Esophagus mucosa (tissue), 1 donor: ENCODE results near the gene SHBG. TPM values are rescaled to one million over a fixed set of nuclear protein-coding genes. Genes with fewer than 3 reads are reported as not detected.
"Not testable (repeated sequence)": the region's sequence is repeated elsewhere in the genome, so short reads cannot be mapped to it uniquely, and the experiment has no call there.

Experiments
- ATAC-seq: fragments of 200-7000 bp; cut with Tn5 transposase; one replicate; pipeline ENCODE4 v1.9.1; 2020
- total RNA-seq: library from RNA; stranded (reverse); gene quantifications from one replicate; pipeline ENCODE4 v1.2.4, GENCODE V29; 2023
- donor health status: DM: yes; HTN: yes; CAD: no.

The SHBG gene, protein sequence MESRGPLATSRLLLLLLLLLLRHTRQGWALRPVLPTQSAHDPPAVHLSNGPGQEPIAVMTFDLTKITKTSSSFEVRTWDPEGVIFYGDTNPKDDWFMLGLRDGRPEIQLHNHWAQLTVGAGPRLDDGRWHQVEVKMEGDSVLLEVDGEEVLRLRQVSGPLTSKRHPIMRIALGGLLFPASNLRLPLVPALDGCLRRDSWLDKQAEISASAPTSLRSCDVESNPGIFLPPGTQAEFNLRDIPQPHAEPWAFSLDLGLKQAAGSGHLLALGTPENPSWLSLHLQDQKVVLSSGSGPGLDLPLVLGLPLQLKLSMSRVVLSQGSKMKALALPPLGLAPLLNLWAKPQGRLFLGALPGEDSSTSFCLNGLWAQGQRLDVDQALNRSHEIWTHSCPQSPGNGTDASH
- total RNA-seq: 0.48 TPM

DNA sequence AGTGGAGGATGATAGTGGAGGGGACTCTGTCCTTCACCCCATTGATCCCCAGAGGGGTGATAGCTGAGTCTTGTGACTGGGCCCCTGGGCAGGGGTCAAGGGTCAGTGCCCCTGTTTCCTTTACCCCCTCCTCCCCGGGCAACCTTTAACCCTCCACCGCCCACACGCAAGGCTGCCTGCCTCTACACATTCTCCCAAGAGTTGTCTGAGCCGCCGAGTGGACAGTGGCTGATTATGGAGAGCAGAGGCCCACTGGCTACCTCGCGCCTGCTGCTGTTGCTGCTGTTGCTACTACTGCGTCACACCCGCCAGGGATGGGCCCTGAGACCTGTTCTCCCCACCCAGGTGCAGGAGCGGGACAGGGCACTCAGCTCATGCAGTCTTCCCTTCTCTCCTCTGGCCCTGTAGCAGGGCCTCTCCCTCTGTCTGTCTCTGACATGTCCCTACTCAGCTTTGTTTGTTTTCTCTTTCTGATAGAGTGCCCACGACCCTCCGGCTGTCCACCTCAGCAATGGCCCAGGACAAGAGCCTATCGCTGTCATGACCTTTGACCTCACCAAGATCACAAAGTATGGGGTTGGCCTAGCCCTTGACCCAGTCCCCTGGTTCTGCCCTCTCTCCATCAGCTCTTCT is at the start of gene SHBG:
SHBG (plus strand) TSS at position 197 of the 633 bp plus-strand sequence; CDS start at position 235, 38 bp downstream.
- ATAC-seq: no peak

DNA sequence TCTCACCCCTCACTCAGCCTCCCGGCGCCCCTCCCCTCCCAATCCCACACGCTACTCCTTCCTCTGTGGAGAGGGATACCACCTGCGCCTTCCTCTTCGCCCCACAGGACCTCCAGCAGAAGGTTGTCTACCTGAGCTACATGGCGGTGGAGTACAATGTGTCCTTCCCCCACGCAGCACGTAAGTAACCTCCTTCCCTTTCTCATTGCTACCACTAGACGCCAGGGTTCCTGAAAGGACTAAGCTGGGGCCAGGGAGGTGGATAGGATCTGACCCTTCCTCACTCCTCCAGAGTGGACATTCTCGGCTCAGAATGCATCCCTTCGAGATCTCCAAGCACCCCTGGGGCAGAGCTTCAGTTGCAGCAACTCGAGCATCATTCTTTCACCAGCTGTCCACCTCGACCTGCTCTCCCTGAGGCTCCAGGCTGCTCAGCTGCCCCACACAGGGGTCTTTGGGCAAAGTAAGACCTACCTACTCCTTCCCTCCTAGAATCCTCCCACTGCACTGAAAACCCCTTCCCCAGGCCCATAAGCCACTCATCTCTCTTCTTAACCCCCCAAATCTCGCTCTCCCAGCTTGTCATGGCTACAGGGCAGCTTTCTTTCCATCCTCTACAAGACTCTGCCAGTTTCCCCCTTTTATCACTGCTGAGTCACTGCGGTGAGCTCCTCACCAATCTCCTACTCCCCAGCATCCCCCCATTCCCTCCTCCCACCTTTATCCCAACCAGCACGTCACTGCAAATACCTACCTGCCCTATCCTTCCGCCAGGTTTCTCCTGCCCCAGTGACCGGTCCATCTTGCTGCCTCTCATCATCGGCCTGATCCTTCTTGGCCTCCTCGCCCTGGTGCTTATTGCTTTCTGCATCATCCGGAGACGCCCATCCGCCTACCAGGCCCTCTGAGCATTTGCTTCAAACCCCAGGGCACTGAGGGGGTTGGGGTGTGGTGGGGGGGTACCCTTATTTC is 49.0 kb upstream of the SHBG start:
- no peak for ATAC-seq

DNA sequence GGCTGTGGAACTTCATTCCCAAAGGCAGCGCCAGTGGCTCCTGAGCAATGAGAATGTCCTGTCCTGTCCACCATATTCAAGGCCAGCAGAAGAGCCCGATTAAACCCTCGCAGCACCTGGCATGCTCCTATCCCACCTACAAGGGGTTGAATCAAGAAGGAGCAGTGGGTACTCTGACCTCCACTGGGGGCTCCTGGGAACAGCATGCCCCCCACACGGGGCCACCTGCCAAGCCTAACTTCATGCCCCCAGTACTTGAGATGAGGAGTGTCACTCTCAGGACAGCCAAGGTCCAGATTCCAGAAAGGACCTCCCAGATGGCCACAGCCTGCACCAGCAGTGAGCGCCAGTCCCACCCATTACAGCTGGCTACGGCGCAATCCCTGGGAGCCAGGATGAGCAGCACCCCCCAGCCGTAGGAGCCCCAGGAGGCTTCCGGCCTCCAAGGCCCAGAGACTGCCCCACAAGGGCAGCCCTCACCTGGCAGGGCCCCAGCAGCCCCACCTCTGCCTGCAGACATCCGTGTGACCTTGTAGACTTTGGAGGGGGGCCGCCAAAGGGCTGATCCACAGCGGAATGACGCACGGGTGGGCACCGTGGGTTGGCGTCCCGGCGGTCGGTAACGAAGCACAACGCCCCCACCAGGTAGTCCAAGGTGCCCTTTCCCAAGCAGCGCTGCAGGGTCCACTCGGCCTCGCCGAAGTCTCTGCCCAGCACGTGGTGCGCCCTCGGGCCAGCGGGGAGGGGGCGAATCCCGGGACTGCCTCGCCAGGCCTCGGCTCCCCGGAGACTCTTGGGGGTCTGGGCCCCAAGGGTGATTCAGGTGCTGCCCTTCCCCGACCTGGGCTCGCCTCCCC is 47.3 kb upstream of the SHBG start:
- ATAC-seq: no peak

DNA sequence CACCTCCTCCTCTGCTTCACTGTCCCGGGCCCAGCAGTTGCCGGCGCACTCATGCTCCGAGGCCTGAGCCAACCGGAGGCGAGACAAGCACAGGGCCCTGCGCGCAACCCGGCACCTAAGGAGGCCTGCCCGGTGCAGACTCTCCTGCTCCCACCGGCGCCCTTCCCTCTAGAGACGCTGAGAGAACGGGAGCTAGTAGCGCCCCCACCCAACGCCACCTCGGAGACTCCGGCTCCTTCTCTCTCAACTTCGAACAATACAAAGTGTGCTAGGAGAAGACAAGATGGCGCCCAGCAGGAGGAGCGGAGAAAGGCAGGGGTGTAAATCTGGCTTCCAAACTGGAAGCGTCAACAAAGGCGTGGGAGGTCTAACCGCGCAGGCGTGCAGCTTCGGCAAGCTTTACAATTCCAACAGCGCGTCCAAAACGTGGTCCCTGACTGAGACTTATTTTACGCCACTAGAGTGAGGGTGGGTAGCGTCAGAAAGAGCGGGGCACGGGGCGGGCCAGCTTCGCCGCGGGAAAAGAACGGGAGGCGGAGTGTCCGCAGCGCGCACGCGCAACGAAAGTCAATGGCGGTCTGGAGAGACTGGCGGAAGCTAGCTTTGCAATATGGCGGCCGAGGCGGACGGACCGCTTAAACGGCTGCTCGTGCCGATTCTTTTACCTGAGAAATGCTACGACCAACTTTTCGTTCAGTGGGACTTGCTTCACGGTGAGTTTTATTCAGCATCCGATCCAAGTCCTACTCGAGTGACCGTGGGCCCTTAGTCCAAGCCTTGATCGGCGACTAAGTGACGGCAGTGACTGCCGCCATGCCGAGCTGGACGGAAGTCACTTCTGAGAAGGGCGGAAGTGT is 46.5 kb upstream of the SHBG start, which contains the start of gene MPDU1:
MPDU1 (plus strand) TSS at position 600 of the 857 bp plus-strand sequence; CDS start at position 611, 11 bp downstream.
- peak; percentile 52 for ATAC-seq

DNA sequence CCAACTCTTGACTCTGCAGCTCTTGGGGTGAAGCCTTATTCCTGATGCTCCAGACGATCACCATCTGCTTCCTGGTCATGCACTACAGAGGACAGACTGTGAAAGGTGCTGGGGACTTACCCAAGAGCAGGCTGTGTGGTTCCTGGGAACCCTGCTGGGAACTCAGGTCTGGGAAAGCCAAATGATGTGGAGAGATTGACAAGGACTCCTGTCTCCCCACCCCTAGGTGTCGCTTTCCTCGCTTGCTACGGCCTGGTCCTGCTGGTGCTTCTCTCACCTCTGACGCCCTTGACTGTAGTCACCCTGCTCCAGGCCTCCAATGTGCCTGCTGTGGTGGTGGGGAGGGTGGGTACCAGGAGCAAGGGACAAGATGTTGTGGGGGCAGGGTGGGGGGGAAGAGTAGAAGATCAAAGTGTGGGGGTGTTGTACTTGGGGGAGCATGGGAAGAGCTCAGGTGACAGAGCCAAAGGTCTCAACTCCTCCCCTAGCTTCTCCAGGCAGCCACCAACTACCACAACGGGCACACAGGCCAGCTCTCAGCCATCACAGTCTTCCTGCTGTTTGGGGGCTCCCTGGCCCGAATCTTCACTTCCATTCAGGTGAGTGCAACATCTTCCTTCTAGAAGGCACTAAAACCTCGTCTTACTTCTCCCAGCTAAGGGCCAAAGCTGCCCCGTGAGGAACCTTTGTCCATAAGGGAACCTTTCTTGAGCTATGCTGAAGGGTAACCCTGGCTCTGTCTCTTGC is 43.1 kb upstream of the SHBG start:
- ATAC-seq: peak; percentile 4

DNA sequence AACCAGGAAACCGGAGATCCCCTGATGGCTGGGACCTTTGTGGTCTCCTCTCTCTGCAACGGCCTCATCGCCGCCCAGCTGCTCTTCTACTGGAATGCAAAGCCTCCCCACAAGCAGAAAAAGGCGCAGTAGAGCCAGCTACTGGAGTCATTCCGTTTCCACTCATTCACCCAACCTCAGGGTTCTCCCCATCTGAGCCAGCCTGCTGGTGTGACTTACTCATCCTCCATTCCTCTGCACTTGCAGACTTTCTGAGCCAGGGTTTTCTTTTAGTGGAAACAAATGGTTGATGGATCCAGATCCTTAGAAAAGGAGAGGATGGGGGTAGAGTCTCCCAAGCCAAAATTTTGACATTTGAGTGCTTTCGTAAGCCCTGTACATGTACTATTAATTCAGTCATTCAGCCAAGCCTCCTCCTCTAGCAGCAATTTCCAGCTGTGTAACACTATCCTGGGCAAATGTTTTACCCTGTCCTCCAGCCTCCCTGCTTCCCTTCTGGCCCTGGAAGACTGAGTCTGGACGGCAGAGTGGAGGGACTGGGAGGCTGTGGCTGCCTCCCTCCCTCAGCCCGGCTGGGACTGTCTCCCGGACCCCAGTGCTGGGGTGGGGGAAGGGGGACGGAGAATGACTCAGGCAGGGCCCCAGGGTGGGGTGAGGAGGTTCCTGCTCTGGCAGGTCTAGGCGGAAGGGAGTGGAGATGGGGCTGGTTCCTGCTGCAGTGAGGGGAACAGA is 42.3 kb upstream of the SHBG start:
- ATAC-seq: peak; percentile 44

DNA sequence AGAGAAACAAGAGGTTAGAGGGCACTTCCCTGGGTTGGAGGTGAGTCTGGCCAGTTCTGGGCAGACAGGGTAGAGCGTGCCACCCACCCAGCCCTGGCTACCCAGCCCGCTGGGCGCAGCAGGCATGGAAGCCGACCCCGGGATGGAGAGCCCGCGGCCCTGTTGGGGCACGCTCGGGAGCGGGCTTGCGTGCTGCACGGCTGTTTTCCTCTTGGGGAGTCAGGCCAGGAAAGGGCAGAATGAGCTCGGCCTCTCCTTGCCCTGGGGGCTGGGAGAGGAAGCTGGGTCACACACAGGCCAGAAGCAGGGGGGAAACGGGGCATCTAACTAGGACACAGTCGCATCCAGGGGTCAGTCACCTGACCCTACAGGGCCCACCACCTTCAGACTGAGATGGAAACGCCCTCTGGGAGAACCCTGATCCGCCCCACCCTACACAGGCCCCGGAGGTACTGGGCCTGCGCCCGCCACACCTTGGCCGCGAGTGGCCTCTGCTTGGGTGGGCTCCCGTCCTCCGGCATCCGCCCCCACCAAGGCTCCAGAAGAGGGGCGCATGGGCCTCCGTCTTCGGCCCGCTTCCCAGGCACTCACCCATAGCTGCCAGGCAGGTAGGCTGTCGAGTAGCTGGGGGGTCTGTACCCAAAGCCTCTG is 41.3 kb upstream of the SHBG start:
- ATAC-seq: peak; percentile 32

DNA sequence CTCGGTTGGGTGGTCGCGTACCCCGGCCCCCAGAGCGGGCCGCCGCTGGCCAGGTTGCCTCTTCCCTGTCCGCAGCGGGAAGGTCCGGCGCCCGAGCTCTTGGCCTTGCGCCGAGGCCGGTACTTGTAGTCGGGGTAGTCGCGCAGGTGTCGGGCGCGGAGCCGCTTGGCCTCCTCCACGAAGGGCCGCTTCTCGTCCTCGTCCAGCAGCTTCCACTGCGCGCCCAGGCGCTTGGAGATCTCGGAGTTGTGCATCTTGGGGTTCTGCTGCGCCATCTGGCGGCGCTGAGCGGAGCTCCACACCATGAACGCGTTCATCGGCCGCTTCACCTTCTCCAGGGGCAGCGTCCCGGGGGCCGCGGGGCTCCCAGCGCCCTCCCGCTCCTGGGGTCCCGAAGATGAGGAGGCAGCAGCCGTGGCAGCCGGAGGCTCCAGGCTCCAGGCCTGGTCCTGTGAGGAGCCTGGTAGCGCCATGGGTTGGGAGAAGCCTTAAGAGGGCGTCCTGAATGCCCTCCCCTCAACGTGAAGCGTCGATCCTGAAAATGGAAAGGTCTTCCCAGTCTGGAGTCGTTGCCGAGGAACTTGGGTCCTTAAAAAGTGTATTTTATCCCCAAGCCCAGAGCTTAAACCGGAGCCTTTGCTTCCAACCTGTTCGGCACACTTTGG is 40.6 kb upstream of the SHBG start:
- peak; percentile 63 for ATAC-seq

DNA sequence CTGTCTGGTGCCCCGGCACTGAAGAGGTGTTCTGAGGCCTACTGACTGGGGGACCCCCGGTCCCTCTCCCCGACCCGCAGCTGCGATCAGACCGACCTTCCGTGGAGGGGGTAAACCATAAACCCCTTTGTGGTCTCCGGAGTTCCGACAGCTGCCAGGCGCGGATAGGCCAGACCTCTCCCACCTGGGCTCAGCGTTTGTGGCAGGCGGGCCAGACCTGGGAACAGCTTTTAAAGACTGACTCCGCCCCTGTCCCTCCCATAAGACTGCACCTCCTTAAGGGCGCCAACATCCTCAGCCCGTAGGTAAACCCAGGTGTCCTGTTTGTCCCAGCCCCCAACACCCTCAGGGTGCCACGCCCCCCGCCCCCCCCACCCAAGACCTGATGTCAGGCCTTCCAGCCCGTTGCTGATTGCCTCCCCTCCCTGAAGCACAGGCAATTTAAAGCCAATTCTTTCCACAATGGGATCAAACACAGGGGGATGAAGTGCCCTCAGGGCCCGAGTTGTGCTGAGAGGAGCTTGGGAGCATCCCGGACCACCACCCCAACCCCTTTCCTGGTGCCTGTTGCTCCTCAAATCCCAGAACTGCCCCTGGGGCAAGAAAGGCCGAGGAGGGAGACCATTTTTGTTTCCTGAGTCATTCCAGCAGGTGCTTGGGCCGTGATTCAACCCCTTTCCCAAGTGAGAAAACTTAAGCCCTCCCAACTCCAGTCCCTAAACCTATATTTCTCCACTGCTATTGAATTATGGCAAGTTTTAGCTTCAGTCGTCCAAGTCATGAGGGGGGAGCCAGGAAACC is 39.8 kb upstream of the SHBG start, which contains the start of gene SOX15:
SOX15 (minus strand) TSS at position 204 of the 801 bp plus-strand sequence. CDS start 418 bp downstream, outside the sequence.
- peak; percentile 71 for ATAC-seq

DNA sequence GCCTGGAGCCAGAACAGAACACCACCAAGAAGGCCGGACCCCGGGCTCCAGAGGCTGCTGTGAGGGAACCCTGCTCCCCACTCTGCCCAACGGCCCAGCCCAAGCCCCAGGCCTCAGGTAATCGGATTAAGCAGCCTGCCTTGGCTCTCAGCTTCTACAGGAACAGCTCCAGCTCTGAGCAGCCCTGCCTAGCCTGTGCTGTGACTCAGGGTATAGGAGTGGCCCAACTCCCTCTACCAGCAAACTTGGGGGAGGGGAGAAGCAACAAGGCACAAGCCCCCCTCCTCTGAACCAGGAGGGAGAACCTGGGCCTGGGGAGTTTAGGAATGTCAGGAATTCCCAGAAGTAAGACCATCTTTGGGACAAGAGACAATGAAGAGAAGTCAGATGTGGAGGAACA is 39.2 kb upstream of the SHBG start:
- peak; percentile 66 for ATAC-seq

DNA sequence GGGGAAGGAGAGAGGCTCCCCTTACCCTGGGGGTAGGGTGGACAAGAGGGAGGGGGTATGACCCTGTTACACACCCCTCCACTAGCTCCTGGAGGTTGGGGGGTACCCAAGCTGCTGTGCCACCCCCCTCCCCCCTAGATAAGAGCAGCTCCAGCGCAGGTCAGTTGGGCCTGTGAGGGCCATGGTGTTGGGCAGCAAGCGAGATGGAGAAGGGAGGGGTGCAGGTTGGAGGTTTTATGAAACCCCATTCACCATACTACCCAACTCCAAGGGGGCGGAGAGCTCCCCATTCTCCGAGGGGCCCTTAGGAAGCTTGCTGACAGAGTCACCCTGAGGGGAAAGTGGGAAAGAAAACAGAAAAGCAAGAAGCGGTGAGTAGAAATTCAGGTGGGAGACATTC is 38.3 kb upstream of the SHBG start:
- ATAC-seq: no peak

DNA sequence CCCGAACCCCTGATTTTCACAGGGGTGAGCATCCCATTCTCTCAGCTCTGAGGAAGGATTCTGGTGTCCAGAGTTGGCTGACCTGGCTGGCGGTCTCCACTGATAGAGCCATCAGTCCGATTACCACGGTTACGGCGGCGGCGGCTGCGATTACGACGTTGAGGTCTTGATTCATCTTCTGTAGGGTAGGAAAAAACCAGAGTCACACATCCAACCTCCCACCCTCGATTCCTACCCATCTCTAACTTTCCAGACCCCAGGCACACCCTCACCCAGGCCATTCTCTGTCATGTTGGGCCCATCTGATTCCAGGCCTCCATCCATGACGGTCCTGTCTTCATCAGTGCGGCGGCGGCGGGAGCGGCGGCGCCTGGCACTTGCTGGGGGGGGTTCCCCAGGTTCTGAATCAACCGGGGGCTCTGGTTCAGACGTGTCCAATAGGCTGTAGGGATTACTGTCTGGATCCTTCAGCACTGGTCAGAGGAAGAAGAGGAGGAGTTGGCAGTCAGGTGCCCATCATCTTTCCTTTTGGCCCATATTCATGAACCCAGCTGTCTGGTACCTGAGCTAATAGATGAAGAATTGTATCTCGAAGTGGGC is 37.4 kb upstream of the SHBG start:
- no peak for ATAC-seq

DNA sequence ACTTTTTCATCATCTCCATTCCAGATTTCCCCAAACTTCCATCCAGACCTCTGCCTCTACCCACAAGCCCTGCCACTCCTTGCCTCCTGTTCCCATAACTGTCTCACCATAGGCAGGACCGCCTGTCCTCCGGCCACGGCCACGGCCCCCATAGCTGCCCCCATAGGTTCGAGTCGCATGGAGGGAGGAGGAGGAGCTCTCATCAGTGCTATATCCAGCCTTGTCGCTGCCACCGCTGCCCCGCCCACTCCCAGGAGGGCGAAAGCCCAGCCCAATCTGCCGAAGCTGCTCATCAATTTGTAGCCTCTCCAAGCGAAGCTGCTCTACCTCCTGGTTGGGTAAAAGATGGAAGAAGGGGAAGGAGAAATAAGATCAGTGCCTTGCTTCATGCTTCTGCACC is 36.6 kb upstream of the SHBG start:
- ATAC-seq: no peak

DNA sequence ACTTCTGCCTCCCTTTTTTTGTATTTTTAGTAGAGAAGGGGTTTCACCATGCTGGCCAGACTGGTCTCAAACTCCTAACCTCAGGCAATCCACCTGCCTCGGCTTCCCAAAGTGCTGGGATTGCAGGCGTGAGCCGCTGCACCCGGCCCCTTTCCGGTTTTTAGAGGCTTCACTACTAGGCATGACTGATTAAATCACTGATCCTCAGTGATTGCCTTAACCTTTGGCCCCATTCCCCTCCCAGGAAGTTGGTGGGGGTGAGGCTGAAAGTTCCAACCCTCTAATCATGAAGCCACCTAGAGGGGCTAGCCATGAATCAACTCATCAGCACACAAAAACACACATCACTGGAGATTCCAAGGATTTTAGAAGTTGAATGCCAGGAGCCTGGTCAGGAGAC is 32.4 kb upstream of the SHBG start:
- ATAC-seq: not testable (repeated sequence)

DNA sequence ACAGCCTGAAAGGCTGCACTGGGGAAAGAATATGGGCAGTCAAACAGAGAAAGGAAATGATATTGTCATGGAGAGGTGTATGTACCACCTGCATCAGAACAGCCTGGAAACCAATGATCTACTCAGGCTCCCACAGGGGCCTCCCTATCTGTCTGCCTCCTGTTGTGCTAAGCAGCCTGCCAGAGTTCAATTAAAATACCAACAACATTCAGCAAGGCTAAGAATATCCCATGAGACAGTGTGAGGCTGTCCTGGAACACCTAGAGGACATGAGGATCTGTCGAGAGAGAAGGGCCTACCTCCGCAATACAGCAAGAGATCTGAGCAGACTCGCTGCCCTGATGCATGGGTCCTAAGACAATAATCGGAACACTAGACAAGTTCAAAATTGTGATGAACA is 23.7 kb upstream of the SHBG start:
- ATAC-seq: no peak

DNA sequence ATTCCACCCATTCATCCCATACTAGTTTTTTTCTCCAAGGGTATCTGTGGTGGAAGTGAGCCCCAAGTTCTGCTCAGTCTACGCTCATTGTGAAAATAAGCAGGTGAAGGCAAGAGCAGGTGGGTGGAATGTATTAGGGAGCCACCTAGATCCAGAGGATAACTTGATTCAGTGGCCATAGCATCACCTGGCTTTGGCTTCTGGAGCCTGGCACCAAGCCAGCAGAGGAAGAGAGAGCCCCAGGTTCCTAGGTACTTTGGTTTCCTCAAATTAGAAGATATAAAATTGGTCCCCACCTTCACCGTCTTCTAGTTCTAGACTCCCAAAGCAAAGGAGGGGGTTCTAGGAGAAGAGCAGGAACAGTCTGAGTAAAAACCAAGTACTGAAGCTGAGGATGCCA is 19.3 kb upstream of the SHBG start:
- no peak for ATAC-seq
